GM12865 (cell line): Measurements from ENCODE around the gene EXOC3L2.

Experiments
- DNase-seq: peaks from one replicate; pipeline ENCODE4 v3.0.0; 2010; ENCODE audit warnings: low read depth
- H3K4me3 ChIP-seq: 2 replicates; pipeline ENCODE4 v1.5.1; 2011; ENCODE audit warnings: mild to moderate bottlenecking, low read depth, low read length, control low read depth
- CTCF ChIP-seq: IDR thresholded peaks from 2 replicates; pipeline ENCODE4 v1.5.1; 2011; ENCODE audit warnings: low read length, control low read depth, low read depth, inconsistent platforms; ENCODE audit not compliant: insufficient read depth; ENCODE audit errors: missing control alignments

The EXOC3L2 gene

DNA sequence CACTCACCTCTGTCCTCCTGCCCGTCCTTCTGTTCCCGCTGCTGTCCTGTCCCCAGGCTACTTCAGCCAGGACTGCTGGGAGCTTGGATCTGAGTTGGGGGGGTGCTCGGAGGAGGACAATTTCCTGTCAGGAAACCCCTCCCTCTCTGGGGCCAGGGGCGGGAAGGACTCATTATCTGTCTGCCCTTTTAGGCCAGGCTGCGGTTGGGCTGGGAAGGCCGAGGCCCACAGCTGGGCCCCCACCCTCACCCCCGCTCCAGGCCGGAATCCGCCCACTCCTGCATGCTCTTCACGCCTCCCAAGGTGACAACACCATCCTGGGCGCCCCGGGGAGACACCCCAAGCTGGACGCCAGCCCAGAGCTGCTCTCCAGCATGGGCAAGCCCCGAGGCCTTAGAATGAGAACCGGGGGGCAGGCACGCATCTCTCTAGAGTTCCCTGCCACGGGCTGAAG, at the start of gene EXOC3L2:
EXOC3L2 (minus strand) TSS at position 74 of the 454 bp plus-strand sequence. CDS start 6,362 bp downstream, outside the sequence.
- no peak within 1 kb of the TSS for H3K4me3 ChIP-seq
- DNase-seq, result no peak
- no peak for TF ChIP-seq CTCF

DNA sequence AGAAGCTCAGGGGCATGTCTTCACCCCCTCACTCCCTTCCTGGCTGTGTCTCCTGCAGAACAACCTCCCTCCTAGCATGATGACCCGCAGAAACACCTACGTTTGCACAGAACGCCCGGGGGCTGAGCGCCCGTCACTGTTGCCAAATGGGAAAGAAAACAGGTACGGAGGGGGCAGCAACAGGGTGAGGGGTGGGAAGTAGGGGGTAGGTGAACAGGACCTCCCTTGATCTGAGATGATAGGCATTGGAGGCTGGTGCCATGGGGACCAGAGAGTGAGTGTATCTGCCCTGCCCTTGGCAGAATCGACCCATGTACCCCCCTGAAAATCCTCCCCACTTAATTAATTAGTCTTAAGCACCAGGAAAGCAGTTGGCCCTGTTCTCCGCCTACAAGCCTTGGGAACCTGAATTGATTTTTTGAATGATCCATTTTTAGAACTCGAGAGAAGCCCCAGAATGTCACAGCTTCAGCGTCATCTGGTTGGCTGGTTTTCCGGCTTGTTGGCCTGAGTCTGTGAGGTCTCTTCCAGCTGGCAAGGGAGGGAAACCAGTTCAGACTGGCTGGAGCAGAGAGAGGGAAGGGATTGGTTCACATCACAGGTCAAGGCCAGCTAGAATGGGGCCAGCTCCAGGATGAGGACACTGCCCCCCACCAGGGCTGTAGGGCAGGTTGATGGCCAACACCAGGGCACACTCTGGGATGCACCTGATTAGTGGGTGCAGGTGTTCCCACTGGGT, 49.3 kb upstream of the EXOC3L2 start:
- TF ChIP-seq CTCF, result no peak
- DNase-seq, result no peak
- H3K4me3 ChIP-seq, result no peak overlapping the region

DNA sequence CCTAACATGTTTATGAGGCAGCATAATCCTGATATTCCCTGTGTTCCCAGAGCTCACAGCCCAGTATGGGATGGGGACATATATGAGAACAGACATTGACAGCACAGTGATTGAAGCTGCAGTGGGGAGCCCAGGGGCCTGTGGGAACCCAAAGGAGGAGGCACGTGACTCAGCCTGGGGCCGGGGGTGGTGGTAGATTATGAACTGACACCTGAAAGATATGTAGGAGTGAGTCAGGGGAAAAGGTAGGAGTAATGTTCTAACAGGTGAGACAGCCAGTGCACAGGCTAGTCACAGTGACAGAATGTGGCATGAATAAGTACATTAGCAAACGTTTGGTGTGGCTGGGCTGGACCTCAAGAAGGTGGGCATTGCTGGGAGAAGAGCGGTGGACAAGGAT, 48.5 kb upstream of the EXOC3L2 start:
- DNase-seq, result no peak
- H3K4me3 ChIP-seq, result no peak overlapping the region
- TF ChIP-seq CTCF, result no peak

GRCh38 chr19:45291834-45292233, 46.6 kb upstream of the EXOC3L2 start:
- no peak overlapping the region for H3K4me3 ChIP-seq
- no peak for TF ChIP-seq CTCF
- no peak for DNase-seq

DNA sequence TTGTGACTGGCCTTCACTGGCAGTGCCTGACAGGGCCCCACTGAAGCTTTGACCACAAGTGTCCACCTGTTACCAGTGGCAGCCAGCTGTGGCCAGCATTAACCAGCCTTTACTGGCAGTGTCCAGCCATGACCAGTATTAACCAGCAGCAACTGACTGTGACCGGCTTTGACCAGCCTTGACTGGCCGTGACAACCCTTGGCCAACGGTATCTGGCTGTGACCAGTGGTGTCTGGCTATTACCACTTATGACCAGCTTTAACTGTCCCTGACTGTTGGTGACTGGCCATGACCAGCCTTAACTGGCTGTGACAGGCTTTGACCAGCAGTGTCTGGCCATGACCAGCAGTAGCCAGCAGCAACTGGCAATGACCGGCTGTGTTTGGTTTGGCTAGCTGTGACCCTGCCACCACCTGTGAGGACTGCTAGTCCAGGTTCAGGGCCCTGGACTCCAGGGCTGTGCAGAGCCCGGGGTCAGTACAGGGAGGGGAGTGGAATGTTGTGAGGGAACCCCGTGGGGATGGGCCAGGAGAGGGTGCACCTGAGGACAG, 45.2 kb upstream of the EXOC3L2 start:
- H3K4me3 ChIP-seq, result no peak overlapping the region
- DNase-seq, result no peak
- no peak for TF ChIP-seq CTCF

GRCh38 chr19:45283443-45284033, 38.3 kb upstream of the EXOC3L2 start:
- peak; percentile 52 for DNase-seq
- no peak overlapping the region for H3K4me3 ChIP-seq
- TF ChIP-seq CTCF, result no peak
